ENCODE results near the gene SLC5A3. TPM values are rescaled to one million over a fixed set of nuclear protein-coding genes. Genes with fewer than 3 reads are reported as not detected.
A peak's percentile ranks its signal among the peaks of the same experiment; 100 is the strongest.

The SLC5A3 gene
- total RNA-seq, 1 donor from 2014 or later = 25.0 TPM

DNA sequence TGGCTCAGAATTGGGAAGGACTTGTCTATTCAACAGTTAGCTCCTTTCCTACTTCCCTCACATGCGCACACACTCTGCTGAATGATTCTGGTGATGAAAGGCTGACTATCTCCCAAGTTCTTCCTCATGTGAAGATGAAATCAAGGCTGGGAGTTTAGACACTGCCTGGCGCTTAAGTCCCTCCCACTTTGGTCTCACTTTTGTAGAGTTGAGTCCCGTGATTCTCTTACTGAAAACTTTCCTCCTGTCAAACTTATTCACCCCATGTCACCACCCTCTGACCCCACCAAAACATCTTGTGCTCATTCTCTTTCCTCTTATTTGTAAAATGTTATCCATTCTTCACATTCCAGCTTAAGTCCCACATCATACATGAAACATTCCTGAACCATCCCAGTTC lies 8.4 kb upstream of the SLC5A3 start:
- DNase-seq (ENCODE audit: low spot score) = no peak

DNA sequence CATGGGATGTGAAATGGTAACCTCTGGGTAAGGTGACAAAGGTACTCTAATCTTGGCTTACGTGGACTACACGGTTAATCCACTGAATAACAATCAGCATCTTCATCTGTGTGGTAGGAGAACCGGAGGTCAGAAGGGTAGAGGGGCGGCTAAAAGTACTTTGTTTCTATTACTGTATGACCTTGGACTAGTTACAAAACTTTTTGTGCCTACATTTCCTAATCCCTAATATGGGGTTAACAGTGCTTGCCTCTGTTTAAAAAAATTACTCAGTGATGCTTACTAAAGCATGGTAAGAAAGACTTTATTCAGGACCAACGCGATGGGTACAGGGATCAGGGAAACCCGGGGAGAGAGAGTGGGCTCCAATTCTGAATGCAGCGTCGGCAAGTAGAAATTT lies 1.7 kb upstream of the SLC5A3 start:
- no peak for DNase-seq (ENCODE audit: low spot score)

DNA sequence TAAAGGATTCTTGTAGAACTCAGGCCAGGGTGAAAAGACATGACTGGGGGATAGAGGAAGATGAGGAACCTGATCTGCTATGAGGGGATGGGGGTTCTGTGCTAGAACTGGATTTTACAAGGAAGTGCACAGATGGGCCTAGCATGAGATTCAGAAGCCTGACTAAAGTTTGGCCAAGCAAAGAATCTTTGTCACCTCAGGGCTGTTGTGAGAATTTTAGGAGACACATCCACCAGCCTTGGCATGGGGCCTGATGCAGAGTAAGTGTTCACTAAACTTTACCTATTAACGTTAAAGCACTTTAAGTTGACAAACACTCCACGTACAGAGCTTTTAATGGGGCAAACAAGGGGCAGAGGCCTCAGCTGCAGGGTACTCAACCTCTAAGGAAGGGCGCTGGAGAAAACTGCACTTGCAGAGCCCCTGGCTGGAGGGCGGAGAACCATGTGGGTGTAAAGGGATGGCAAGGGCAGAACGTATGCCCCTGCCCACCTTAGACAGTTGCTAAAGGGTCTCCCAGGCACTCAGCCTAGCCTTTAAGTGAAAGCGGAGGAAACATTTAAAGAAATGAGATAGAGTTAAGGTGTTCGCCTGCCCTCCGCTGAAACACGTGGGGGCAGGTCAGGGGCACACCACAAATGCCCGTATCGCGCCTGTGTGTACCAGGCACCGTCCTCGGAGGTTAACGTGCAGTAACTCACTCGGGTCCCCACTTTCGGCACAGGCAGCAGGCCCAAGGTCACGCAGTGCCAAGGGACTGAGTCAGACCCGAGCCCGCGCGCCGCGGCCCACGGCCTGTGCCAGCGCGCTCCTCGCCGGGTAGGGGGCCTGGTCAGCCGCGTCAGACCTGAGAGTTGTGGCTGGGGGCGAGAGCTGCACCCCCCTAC lies 990 bp upstream of the SLC5A3 start:
- DNase-seq (ENCODE audit: low spot score) = peak; percentile 90

DNA sequence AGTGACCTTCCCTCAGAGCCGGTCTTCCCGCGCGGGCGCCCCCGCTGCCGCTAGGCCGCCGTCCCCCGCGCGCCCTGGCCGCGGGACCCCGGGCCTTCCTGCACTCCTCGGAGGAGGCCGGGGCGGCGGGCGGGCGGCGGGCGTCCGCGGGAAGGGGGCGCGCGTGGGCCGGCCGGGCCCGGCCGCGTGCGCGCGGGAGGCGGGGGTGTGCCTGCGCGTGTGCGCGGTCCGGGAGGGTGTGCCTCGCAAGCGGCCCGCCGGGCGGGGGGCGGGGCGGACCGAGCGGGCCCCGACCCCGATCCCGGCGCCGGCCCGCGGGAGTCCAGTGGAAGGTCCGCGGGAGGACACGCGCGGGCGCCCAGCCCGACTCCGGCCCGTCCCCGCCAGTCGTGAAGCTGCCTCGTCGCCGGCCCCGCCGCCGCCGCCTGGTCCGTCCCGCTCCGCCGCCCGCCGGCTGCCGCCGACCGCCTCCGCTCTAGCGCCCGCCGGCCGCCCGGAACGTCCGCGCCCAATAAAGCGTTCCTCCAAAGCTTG lies 438 bp downstream of the SLC5A3 start:
- peak; percentile 92 for DNase-seq (ENCODE audit: low spot score)

DNA sequence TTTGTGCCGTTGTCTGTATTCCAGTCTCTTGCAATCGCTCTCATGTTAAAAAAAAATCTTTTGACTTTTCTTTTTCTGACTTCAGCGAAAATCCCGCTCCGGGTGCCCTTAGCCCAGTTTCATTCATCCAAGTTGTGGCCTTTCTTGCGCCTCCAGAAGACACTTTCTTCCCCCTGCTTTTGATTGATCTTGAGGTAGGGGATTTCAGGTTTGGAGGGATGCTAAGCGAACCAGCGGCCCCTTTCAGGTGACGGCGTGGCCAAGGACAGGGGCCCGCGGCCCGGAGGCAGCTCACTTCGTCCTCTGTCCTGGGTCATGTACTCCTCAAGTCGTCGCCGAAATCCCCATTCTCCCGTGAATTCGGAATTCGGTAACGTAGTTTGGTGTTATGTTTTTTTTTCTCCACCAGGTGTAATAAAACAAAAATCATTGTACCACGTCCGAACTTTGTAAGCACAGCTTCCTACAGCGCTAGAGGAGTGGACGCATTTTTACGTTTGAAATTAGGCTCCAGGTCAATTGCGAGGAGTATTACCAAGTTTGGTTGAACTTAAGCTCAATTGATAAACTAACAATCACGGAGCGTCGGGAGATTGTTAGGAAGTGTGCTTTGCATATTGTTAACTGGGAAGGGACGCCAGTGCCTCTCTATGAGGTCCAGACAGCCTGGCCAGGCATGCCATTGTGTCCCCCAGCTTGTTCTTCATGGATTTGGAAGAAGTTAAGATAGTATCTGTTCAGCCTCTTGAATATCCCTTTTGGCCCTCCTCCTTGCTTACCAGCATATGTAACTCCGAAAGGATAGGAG lies 1.1 kb downstream of the SLC5A3 start:
- no peak for DNase-seq (ENCODE audit: low spot score)

DNA sequence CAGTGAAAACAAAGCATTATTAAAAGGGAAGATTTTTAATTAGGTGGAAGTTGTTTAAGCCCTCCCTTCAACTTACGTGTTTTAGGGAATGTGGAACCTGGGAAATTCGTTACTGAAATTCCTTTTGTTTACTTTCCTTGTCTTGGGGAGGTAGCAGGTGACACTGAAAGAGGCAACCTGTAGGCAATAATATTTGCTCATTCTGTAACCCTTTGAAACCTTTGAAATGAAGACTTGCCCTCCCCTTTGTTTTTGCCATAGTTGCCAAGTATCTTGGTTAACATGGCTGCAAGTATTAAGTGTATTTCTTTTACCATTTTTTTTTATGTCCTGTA lies 1.7 kb downstream of the SLC5A3 start:
- DNase-seq (ENCODE audit: low spot score) = no peak

DNA sequence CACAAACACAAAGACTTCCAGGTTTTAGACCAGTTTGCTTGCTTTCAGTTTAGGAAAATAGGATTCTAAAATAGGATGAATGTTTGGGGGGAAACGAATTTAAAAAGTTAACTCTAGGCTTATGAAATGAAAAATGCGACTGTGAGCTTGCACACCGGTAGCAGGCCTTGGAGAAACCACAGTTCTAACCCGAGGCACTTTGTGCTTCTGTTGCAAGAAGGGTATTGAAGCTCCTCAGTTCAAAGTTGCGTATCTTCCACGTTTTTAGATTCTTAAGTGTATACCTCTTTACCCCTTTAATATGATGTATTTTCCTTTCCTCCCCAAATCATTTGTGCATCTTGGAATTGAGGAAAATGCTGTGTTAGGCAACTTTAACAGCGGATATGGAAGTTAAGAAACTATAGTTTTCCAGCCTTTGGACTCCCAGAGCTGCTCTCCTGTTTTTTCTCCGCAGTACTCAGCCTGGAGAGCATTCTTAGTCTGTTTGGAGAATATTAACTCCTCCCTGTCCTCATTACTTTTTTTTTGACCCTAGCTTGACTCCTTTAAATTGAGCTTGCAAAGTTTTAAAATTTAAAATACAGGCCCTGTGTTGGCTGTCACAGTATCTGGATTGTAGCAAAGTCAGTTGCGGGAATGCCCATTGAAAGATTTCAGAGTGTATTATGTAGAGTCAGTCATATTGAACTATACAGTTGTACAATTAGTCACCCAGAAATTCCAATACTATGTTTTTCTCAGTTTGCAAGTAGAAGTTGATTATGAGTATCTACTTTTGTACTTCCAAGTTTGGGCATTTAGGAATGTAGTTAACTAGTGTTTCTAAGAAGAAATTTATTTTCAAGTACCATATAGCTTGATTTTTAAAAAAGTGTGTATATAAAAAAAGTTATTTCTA lies 2.6 kb downstream of the SLC5A3 start:
- DNase-seq (ENCODE audit: low spot score) = no peak

DNA sequence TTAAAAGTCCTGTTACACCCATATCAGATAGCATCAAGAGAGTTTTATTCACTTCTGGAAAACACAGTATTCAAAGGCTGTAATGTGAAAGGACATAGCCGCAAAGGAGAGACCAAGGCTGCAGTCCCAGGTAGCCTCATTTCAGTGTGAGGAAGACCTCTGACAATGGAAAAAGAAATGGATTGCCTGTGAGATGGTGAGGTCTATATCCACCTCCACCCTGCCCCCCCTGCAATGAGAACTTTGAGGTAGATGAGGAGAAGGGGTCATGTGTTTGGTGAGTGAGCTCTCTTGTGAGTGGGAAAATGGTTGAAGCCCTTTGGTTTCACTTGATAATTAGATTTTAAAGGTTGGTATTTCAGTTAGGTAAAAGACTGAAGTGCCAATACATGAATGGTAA lies 3.5 kb downstream of the SLC5A3 start:
- DNase-seq (ENCODE audit: low spot score) = no peak

DNA sequence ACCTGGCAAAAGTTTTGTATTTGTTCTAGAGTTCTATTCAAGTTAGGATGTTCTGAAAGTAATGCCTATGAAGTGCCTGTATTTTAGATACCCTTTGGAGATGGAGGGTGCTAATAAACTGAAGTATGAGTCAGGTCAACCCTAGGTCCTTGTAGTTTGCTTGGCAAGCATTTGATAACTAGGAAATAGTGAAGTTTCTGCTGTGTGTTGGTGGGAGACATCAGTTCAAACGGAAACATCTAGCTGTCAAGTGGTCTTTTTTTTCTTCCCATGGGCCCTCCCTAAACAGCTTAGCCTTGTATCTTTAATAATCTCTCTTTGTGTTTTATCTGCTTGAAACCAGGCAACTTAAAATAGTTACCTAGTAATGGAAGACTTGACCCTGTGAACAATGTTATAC lies 4.5 kb downstream of the SLC5A3 start:
- DNase-seq (ENCODE audit: low spot score) = no peak

DNA sequence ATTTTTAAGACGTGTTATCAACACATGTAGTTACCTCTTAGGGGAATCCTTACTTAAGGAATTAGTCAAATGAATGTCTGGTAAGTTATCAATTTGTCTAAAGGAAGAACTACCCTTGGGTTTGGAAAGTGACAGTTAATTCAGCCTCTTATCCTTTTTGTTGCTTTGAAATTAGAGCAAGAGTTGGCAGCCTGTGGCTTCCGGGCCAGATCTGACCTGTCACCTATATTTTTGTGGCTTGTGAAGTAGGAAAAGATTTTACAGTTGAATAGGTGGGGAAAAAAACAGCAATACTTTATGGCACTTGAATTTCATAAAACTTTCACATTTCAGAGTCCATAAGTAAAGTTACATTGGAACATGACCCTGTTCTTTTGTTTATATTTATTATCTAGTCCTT lies 5.5 kb downstream of the SLC5A3 start:
- no peak for DNase-seq (ENCODE audit: low spot score)

DNA sequence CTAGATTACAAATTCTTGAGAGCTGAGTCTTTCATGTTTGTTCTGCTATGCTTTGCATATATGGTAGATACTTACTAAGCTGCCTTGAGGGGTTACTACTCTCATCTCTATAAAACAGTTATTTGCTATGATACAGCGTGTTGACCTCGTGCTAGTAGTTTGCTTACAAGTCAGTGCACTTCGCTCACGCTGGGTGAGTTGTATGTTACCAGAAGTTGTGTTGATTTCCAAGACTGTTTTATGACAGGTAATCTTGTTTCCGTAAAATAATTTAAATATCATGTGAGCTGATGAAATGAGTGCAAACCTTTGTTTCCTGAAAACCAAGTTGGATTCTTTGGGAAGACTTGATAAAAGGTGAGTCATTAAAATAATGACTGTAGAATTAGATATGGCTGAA lies 7.3 kb downstream of the SLC5A3 start:
- DNase-seq (ENCODE audit: low spot score) = no peak

DNA sequence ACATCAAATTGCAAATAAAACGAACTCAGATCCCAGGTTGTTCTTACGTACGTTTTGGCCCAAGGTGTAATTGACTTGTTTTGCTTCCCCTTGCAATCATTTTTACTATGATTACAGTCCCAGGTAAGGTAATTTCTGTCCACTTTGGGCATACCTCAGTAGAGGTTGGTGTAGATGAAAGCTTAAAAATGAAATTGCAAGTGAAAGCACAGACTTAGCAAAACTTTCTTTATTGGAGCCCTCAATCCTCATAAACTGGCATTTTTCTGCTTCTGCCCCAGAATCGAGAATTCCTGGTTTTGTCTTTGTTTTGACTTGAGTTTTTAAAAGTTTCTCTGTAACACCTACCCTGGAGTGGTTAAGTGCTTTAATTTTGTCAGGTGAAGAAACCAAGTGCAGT lies 9.4 kb downstream of the SLC5A3 start:
- DNase-seq (ENCODE audit: low spot score) = no peak

DNA sequence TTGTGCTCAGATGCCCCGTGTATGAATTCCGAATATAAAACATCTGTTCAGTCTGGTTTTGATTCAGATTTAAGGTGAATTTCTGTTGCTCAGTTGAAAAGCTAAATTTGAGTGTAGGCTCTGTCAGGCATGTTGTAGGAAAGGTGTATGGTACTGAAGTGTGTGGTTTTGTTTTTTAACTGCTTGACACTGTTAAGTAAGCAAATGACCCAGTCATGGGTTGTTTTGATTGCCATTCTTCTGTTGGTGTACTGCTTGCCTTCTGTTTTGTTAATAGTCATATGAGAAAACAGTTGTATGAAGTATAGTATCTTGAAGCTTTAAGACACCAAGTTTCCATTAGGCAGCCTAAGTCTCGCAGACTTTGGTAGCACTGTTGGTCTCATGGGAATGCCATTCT lies 10.0 kb downstream of the SLC5A3 start:
- no peak for DNase-seq (ENCODE audit: low spot score)

DNA sequence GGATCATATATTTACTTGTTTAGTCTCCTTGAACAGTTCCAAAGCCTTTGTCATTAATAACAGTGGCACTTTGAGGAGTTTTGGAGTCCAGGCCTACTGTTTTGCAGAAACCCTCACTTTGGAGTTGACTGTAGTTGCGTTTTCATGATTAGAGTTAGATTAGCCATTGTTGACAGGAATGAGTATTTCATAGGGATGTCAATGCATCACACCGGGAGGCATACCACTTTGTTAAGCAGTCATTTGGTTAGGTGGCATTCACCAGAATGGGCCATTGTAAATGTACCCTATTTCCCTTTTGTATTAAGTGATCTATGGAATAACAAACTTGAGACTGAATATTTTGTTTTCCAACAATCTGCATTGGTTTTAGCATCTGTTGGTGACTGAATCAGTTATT lies 11.8 kb downstream of the SLC5A3 start:
- DNase-seq (ENCODE audit: low spot score) = no peak

DNA sequence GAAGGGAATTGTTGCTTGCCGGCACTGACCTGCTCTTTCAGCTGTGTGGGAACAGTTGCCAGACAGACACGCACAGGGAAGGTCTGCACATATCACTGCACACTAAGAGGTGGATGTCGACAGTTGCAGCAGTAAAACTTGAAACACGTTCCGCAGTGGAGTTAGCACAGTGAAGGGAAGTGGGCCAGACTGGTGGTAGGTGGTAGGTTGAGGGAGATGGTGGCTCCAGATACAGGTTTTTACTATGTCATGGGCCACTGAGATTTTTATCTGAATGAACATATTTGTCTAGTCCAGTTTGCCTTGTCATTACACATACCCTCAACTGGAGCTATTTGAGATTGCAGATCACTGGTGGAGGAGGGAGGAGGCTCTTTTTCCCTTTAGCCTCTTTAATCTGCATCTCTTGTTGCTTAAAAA lies 13.5 kb downstream of the SLC5A3 start:
- DNase-seq (ENCODE audit: low spot score) = no peak

DNA sequence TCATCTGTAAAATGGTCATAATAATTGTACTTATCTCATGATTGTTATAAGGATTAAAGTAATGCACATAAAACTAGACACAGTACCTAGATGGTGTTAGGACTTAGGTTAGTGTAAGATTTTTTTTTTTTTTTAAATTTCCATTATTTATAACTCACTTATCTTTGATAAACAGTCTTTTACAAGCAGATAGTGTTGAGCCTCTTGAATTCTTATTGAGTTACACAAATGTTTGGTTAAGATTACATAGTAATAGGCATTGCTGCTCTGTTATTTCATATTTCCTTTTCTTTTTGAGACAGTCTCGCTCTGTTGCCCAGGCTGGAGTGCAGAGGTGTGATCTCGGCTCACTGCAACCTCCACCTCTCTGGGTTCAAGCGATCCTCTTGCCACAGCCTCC lies 15.4 kb downstream of the SLC5A3 start:
- DNase-seq (ENCODE audit: low spot score) = no peak

DNA sequence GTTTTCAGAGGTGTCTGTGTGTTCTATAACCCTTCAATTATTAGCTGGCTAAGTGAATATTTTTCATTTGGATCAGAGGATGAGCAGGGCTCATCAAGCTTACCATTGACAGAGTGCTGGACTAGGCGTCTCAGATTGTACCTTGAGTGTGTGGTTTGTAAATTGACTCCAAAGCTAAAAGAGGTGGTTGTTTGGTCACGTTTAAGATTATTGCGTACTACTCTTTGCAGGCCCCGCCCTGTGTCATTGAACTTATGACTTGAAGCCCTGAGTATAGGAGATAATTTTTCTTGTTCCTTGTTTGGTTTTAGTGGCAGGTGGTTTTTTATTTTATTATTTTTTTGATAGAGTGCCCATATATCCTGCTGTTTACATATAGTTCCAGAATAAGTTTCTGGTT lies 17.7 kb downstream of the SLC5A3 start:
- no peak for DNase-seq (ENCODE audit: low spot score)

DNA sequence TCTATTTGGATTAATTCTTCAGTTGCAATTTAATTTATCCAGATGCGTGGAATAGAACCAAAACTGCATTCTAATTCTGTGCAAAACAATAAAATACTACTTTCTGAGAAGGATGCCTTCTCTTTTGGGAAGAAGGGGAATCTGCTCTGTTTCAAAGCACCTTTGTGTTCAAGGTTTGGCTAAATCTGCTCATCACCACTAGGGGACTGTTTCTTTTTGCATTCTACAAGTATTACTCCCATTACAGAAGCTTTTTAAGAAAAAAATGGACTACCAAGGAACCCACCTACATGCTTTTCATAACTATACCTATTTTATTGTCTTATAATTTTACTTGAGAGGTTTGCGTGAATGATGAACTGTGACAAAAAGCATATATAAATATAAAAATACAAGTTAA lies 18.2 kb downstream of the SLC5A3 start:
- DNase-seq (ENCODE audit: low spot score) = no peak

DNA sequence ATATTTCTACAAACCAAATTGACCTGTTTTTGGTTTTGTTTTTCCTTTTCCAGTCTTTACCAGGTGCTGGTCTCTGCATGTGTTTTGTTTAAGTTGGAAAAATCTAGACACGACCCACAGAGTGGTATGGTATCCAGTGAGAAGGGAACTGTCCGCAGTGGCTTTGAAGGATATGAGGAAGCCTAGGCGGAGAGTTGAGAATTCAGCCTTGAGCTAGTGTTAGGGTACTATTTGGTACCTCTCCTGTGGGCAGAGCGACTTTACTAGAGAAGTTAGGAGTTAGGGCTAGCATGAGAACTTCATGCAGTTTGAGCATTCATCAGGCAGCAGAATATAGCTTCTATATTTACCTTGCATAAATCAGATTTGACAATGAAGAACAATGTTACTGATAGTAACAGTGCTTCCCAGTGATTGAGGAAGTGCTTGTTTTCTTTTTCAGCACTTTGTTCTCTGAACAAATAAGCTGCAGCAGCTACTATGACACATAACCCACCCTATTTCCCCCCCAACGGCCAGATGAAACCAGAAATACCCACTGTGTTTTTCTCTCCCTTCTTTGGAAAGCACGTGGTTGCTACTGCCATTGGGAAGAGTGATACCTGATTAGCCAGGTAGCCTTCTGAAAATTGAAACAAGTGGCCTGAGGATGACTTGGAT lies 19.0 kb downstream of the SLC5A3 start:
- no peak for DNase-seq (ENCODE audit: low spot score)

DNA sequence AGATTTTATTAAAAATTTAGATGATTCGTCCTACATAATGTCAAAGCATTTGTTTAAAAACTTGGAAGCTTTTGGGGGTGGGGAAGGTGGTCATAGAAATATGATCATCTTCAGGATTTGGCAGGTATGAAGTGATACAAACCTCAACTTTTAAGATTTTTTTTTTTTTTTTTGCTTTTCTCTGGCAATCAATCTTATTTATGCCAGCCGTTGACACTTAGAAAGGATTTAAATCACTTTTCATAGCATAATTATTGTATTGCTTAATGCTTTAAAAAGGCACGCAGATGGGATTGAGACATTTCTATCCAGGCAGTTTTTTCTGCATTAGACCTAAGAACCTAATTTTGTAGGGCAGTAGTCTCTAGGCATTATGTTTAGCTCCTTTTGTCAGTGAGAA lies 19.7 kb downstream of the SLC5A3 start:
- no peak for DNase-seq (ENCODE audit: low spot score)

DNA sequence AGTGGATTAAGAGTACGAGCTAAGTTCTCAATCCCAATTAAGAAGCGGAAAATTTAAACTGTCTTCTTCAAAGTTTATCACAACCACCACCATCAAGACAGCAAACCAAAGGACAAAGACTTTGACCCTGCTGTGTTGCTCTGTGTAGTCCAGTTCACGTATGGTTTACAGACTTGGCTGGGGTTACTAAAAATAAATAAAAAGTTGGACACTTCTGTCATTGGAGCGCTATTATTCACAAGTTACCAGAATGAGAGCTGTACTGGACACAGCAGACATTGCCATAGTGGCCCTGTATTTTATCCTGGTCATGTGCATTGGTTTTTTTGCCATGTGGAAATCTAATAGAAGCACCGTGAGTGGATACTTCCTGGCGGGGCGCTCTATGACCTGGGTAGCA lies 21.6 kb downstream of the SLC5A3 start:
- DNase-seq (ENCODE audit: low spot score) = no peak
